Measurements from ENCODE around the gene GALNT17.
"Not testable (repeated sequence)": the region's sequence is repeated elsewhere in the genome, so short reads cannot be mapped to it uniquely, and the experiment has no call there.

The GALNT17 gene

GRCh38 chr7:71633551-71634008 lies 501.6 kb downstream of the GALNT17 start:
- Histone ChIP-seq H3F3A (ENCODE audit: low read depth) (no peaks in the 10 kb centered on the region), H3K4me1 (ENCODE audit: insufficient read depth, low read length, poor library complexity, severe bottlenecking) (no peaks in the 10 kb centered on the region), H3K4me2 (ENCODE audit: low read depth, low read length, poor library complexity, severe bottlenecking) (no peak overlapping the region), H3K79me2 (ENCODE audit: insufficient read depth, low read length) (no peaks in the 10 kb centered on the region), H3K9me2 (replicated peaks; ENCODE audit: low read depth, low read length) (no peaks in the 10 kb centered on the region), H3K9me3 (ENCODE audit: insufficient read depth, low read depth, low read length) (peaks cover 4% of the 10 kb centered on the region; the same call in 1 of the 2 replicates), H2AFZ (ENCODE audit: low read length) (no peak overlapping the region), H3K9ac (ENCODE audit: low read depth, low read length, poor library complexity, severe bottlenecking) (no peak overlapping the region), H3K27me3 (ENCODE audit: insufficient read depth, low read length, poor library complexity, severe bottlenecking) (no peaks in the 10 kb centered on the region), H4K20me1 (ENCODE audit: insufficient read depth, low read length, poor library complexity, severe bottlenecking) (no peaks in the 10 kb centered on the region), H3K36me3 (ENCODE audit: insufficient read depth, low read length) (no peaks in the 10 kb centered on the region), H3K4me3 (ENCODE audit: low read length, poor library complexity, severe bottlenecking) (no peak overlapping the region)
- no peak for TF ChIP-seq EZH2phosphoT487 (IDR thresholded peaks at IDR 0.05; ENCODE audit: borderline replicate concordance)
- TF ChIP-seq CTCF (conservative IDR thresholded peaks at IDR 0.05; ENCODE audit: low read length), result no peak

GRCh38 chr7:71635849-71636248 lies 503.9 kb downstream of the GALNT17 start:
- H3K4me3 ChIP-seq (ENCODE audit: low read length, poor library complexity, severe bottlenecking); H3F3A ChIP-seq (ENCODE audit: low read depth); H3K9me3 ChIP-seq (ENCODE audit: insufficient read depth, low read depth, low read length); H3K9me2 ChIP-seq (replicated peaks; ENCODE audit: low read depth, low read length); H3K9ac ChIP-seq (ENCODE audit: low read depth, low read length, poor library complexity, severe bottlenecking); H3K36me3 ChIP-seq (ENCODE audit: insufficient read depth, low read length); H3K4me1 ChIP-seq (ENCODE audit: insufficient read depth, low read length, poor library complexity, severe bottlenecking); H3K79me2 ChIP-seq (ENCODE audit: insufficient read depth, low read length); H3K27me3 ChIP-seq (ENCODE audit: insufficient read depth, low read length, poor library complexity, severe bottlenecking); H3K4me2 ChIP-seq (ENCODE audit: low read depth, low read length, poor library complexity, severe bottlenecking); H2AFZ ChIP-seq (ENCODE audit: low read length); H4K20me1 ChIP-seq (ENCODE audit: insufficient read depth, low read length, poor library complexity, severe bottlenecking): not testable (repeated sequence)

GRCh38 chr7:71636329-71636728 lies 504.4 kb downstream of the GALNT17 start:
- Histone ChIP-seq H3K9me3 (ENCODE audit: insufficient read depth, low read depth, low read length) (0 out of 2 replicates have a peak, but pooled peaks cover 4% of the 10 kb centered on the region), H3K36me3 (ENCODE audit: insufficient read depth, low read length) (no peaks in the 10 kb centered on the region), H3K4me3 (ENCODE audit: low read length, poor library complexity, severe bottlenecking) (no peak overlapping the region), H2AFZ (ENCODE audit: low read length) (no peak overlapping the region), H3K4me2 (ENCODE audit: low read depth, low read length, poor library complexity, severe bottlenecking) (no peak overlapping the region), H3F3A (ENCODE audit: low read depth) (no peaks in the 10 kb centered on the region), H3K79me2 (ENCODE audit: insufficient read depth, low read length) (no peaks in the 10 kb centered on the region), H3K27me3 (ENCODE audit: insufficient read depth, low read length, poor library complexity, severe bottlenecking) (no peaks in the 10 kb centered on the region), H3K9ac (ENCODE audit: low read depth, low read length, poor library complexity, severe bottlenecking) (no peak overlapping the region), H4K20me1 (ENCODE audit: insufficient read depth, low read length, poor library complexity, severe bottlenecking) (no peaks in the 10 kb centered on the region), H3K9me2 (replicated peaks; ENCODE audit: low read depth, low read length) (no peaks in the 10 kb centered on the region), H3K4me1 (ENCODE audit: insufficient read depth, low read length, poor library complexity, severe bottlenecking) (no peaks in the 10 kb centered on the region)
- no peak for TF ChIP-seq CTCF (conservative IDR thresholded peaks at IDR 0.05; ENCODE audit: low read length)
- TF ChIP-seq EZH2phosphoT487 (IDR thresholded peaks at IDR 0.05; ENCODE audit: borderline replicate concordance), result no peak

- no peaks in the 10 kb centered on the region for H4K20me1 ChIP-seq (ENCODE audit: insufficient read depth, low read length, poor library complexity, severe bottlenecking)
- H2AFZ ChIP-seq (ENCODE audit: low read length), result no peak overlapping the region
- no peak for TF ChIP-seq CTCF (conservative IDR thresholded peaks at IDR 0.05; ENCODE audit: low read length)
- TF ChIP-seq EZH2phosphoT487 (IDR thresholded peaks at IDR 0.05; ENCODE audit: borderline replicate concordance), result no peak
- no peaks in the 10 kb centered on the region for H3K4me1 ChIP-seq (ENCODE audit: insufficient read depth, low read length, poor library complexity, severe bottlenecking)
- H3K9me3 ChIP-seq (ENCODE audit: insufficient read depth, low read depth, low read length), result 0 out of 2 replicates have a peak, but pooled peaks cover 4% of the 10 kb centered on the region
- H3K4me3 ChIP-seq (ENCODE audit: low read length, poor library complexity, severe bottlenecking), result no peak overlapping the region
- no peaks in the 10 kb centered on the region for H3K79me2 ChIP-seq (ENCODE audit: insufficient read depth, low read length)
- no peaks in the 10 kb centered on the region for H3K36me3 ChIP-seq (ENCODE audit: insufficient read depth, low read length)
- H3F3A ChIP-seq (ENCODE audit: low read depth), result no peaks in the 10 kb centered on the region
- no peak overlapping the region for H3K4me2 ChIP-seq (ENCODE audit: low read depth, low read length, poor library complexity, severe bottlenecking)
- no peaks in the 10 kb centered on the region for H3K9me2 ChIP-seq (replicated peaks; ENCODE audit: low read depth, low read length)
- no peaks in the 10 kb centered on the region for H3K27me3 ChIP-seq (ENCODE audit: insufficient read depth, low read length, poor library complexity, severe bottlenecking)
- no peak overlapping the region for H3K9ac ChIP-seq (ENCODE audit: low read depth, low read length, poor library complexity, severe bottlenecking)
Observed at GRCh38 chr7:71637578-71637977, 505.6 kb downstream of the GALNT17 start.

All from Loucy (cell line).